ENCODE results near the gene PAX5. TPM values are rescaled to one million over a fixed set of nuclear protein-coding genes. Genes with fewer than 3 reads are reported as not detected.

Gene PAX5
- total and polyA plus RNA-seq, 2 donors (not counting 1 experiment from before 2014, with no cell fraction given), result 196 to 275 TPM

- ChIA-PET POLR2A (interaction anchor here (0.7 kb wide), 1 partner anchor 138 kb away, joined by 3 read pairs; no protein-coding TSS in a partner anchor), CTCF (interaction anchor here (0.6 to 15.9 kb wide), 6 partner anchors 10 to 113 kb away, joined by 3 to 179 read pairs (median 4); no protein-coding TSS in a partner anchor)
- 39% methylated on average over 61 of the region's 65 CpGs for WGBS (ENCODE audit: insufficient coverage)
- H3K27me3 Mint-ChIP-seq, result no peaks in the 10 kb centered on the region
- intact Hi-C loops (cut with micrococcal nuclease), result no loop called here
- H3K4me3 Mint-ChIP-seq, result peak overlapping the region; percentile 80
- Histone ChIP-seq H3K4me3 (ENCODE audit: control extremely low read depth in 1 of 5, extremely low read depth in 1 of 5, insufficient read depth in 1 of 5, low read depth in 2 of 5, low read length in 4 of 5) (peak overlapping the region in 3 of 5 experiments; percentile 18 to 45 (median 29)), H3K4me2 (replicated peaks; ENCODE audit: low read depth, low read length, poor library complexity, severe bottlenecking) (peak overlapping the region; percentile 68), H3K79me2 (ENCODE audit: control insufficient read depth, insufficient read depth, low read length) (peaks cover 99% of the 10 kb centered on the region), H3K36me3 (replicated peaks in 1 of 2; ENCODE audit: control extremely low read depth in 1 of 2, control insufficient read depth in 1 of 2, extremely low read depth in 1 of 2, insufficient read depth in 2 of 2, low read length in 1 of 2) (peaks cover 0 to 68% of the 10 kb centered on the region in 2 experiments), H3K4me1 (ENCODE audit: control insufficient read depth in 2 of 2, insufficient read depth in 2 of 2, low read length in 2 of 2) (peaks cover 86 to 94% of the 10 kb centered on the region in 2 donors), H3K9me3 (ENCODE audit: control extremely low read depth in 1 of 3, control insufficient read depth in 2 of 3, insufficient read depth in 1 of 3, low read length in 2 of 3) (peaks cover 0 to 5% (median 4%) of the 10 kb centered on the region in 3 donors), H4K20me1 (ENCODE audit: control insufficient read depth, insufficient read depth, low read length, poor library complexity, severe bottlenecking) (peaks cover 51% of the 10 kb centered on the region), H3K27ac (ENCODE audit: low read length in 2 of 2) (peak overlapping the region; percentile 26 to 97), H3K27me3 (replicated peaks in 1 of 4; ENCODE audit: control extremely low read depth in 1 of 4, control insufficient read depth in 3 of 4, insufficient read depth in 4 of 4, low read length in 3 of 4) (no peaks in the 10 kb centered on the region), H3K9ac (ENCODE audit: low read length) (peak overlapping the region; percentile 45), H2AFZ (ENCODE audit: insufficient read depth, low read depth, low read length, poor library complexity, severe bottlenecking) (no peak overlapping the region)
- ATAC-seq (ENCODE audit: low read depth) (no peak), DNase-seq (peak; percentile 46)
- H3K27ac Mint-ChIP-seq, result peak overlapping the region; percentile 92
- no peak for TF ChIP-seq EZH2 (IDR thresholded peaks at IDR 0.05; ENCODE audit: borderline replicate concordance, insufficient read depth, low read depth, low read length, poor library complexity, severe bottlenecking)
- no peak for TF ChIP-seq CTCF (IDR thresholded peaks at IDR 0.05)
- H3K4me1 Mint-ChIP-seq, result peaks cover 80% of the 10 kb centered on the region
- H3K9me3 Mint-ChIP-seq (ENCODE audit: insufficient read depth), result peaks cover 4% of the 10 kb centered on the region
Measured at GRCh38 chr9:36986468-36987408, 47.3 kb downstream of the PAX5 start.

Measured in B cell (primary cell).